ENCODE measurements around the gene PAK1.

Gene PAK1

GRCh38 chr11:77407613-77408012 is 66.3 kb downstream of the PAK1 start:
- in situ Hi-C loops (cut with MboI; ENCODE audit: low sequenced_read_pairs): no loop called here

- in situ Hi-C loops (cut with MboI; ENCODE audit: low sequenced_read_pairs): no loop called here
These were observed 67.5 kb downstream of the PAK1 start for GRCh38 chr11:77406396-77406795.

GRCh38 chr11:77403211-77403610 is 70.7 kb downstream of the PAK1 start:
- in situ Hi-C loops (cut with MboI; ENCODE audit: low sequenced_read_pairs): no loop called here

- in situ Hi-C loops (cut with MboI; ENCODE audit: low sequenced_read_pairs): no loop called here
These were observed 71.7 kb downstream of the PAK1 start for GRCh38 chr11:77402218-77402556.

- in situ Hi-C loops (cut with MboI; ENCODE audit: low sequenced_read_pairs): no loop called here
These were observed 72.2 kb downstream of the PAK1 start for GRCh38 chr11:77401486-77402217.

GRCh38 chr11:77400775-77401449 is 73.0 kb downstream of the PAK1 start:
- in situ Hi-C loops (cut with MboI; ENCODE audit: low sequenced_read_pairs): no loop called here

- in situ Hi-C loops (cut with MboI; ENCODE audit: low sequenced_read_pairs): no loop called here
These were observed 73.6 kb downstream of the PAK1 start for GRCh38 chr11:77400271-77400670.

- in situ Hi-C loops (cut with MboI; ENCODE audit: low sequenced_read_pairs): loop anchor here (25.0 kb wide), 1 partner anchor 165 kb away; no protein-coding TSS in a partner anchor
These were observed 76.3 kb downstream of the PAK1 start for GRCh38 chr11:77397631-77398030.

GRCh38 chr11:77396911-77397310 is 77.0 kb downstream of the PAK1 start:
- in situ Hi-C loops (cut with MboI; ENCODE audit: low sequenced_read_pairs): loop anchor here (25.0 kb wide), 1 partner anchor 165 kb away; no protein-coding TSS in a partner anchor

GRCh38 chr11:77396305-77396704 is 77.6 kb downstream of the PAK1 start:
- in situ Hi-C loops (cut with MboI; ENCODE audit: low sequenced_read_pairs): loop anchor here (25.0 kb wide), 1 partner anchor 166 kb away; no protein-coding TSS in a partner anchor

- in situ Hi-C loops (cut with MboI; ENCODE audit: low sequenced_read_pairs): loop anchor here (25.0 kb wide), 1 partner anchor 167 kb away; no protein-coding TSS in a partner anchor
These were observed 78.3 kb downstream of the PAK1 start for GRCh38 chr11:77395460-77396173.

- in situ Hi-C loops (cut with MboI; ENCODE audit: low sequenced_read_pairs): loop anchor here (25.0 kb wide), 1 partner anchor 169 kb away; no protein-coding TSS in a partner anchor
These were observed 81.1 kb downstream of the PAK1 start for GRCh38 chr11:77392842-77393241.

- in situ Hi-C loops (cut with MboI; ENCODE audit: low sequenced_read_pairs): loop anchor here (25.0 kb wide), 1 partner anchor 175 kb away; no protein-coding TSS in a partner anchor
These were observed 86.2 kb downstream of the PAK1 start for GRCh38 chr11:77387701-77388100.

- in situ Hi-C loops (cut with MboI; ENCODE audit: low sequenced_read_pairs): loop anchor here (25.0 kb wide), 1 partner anchor 176 kb away; no protein-coding TSS in a partner anchor
These were observed 87.7 kb downstream of the PAK1 start for GRCh38 chr11:77386178-77386577.

- in situ Hi-C loops (cut with MboI; ENCODE audit: low sequenced_read_pairs): loop anchor here (25.0 kb wide), 1 partner anchor 177 kb away; no protein-coding TSS in a partner anchor
These were observed 88.6 kb downstream of the PAK1 start for GRCh38 chr11:77385255-77385771.

GRCh38 chr11:77384571-77384970 is 89.3 kb downstream of the PAK1 start:
- in situ Hi-C loops (cut with MboI; ENCODE audit: low sequenced_read_pairs): loop anchor here (25.0 kb wide), 1 partner anchor 178 kb away; no protein-coding TSS in a partner anchor

- in situ Hi-C loops (cut with MboI; ENCODE audit: low sequenced_read_pairs): loop anchor here (25.0 kb wide), 1 partner anchor 179 kb away; no protein-coding TSS in a partner anchor
These were observed 90.5 kb downstream of the PAK1 start for GRCh38 chr11:77383349-77383748.

- in situ Hi-C loops (cut with MboI; ENCODE audit: low sequenced_read_pairs): loop anchor here (25.0 kb wide), 1 partner anchor 180 kb away; no protein-coding TSS in a partner anchor
These were observed 91.9 kb downstream of the PAK1 start for GRCh38 chr11:77381729-77382665.

GRCh38 chr11:77379934-77380333 is 94.0 kb downstream of the PAK1 start:
- in situ Hi-C loops (cut with MboI; ENCODE audit: low sequenced_read_pairs): loop anchor here (25.0 kb wide), 1 partner anchor 182 kb away; no protein-coding TSS in a partner anchor

- in situ Hi-C loops (cut with MboI; ENCODE audit: low sequenced_read_pairs): loop anchor here (25.0 kb wide), 1 partner anchor 183 kb away; no protein-coding TSS in a partner anchor
These were observed 94.6 kb downstream of the PAK1 start for GRCh38 chr11:77379253-77379652.
